ENCODE data around the gene DACH1. TPM values are rescaled to one million over a fixed set of nuclear protein-coding genes. Genes with fewer than 3 reads are reported as not detected.

DACH1 gene
- total RNA-seq, 4 donors from 2014 or later = 0.98 to 1.6 (median 1.0) TPM

DNA sequence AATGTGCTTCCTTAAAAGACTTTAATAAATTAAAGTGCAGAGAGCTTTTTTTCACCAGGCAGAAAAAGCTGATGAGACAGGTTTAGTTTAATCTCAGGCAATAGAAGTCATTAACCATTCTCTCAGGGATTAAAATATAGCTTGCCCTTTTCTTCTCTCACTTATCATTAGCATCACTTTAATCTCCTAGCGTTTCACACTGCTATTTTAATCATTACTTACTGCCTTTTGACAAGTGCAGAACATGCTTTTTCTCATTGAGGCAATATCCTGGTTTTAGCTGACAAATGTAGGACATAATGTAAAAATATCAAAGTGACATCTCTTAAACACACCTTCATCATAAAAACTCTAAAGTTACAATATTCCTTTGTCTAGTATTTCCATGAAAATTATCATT, 94.6 kb downstream of the DACH1 start:
- TF ChIP-seq CTCF (IDR thresholded peaks at IDR 0.05 in 4 of 5, conservative IDR thresholded peaks at IDR 0.05 in 1 of 5) = no peak
- no peak for TF ChIP-seq POLR2A (IDR thresholded peaks at IDR 0.05)
- H3K27me3 ChIP-seq = no peaks in the 10 kb centered on the region
- H3K9me3 ChIP-seq = no peaks in the 10 kb centered on the region
- no peak for ATAC-seq
- H3K27ac ChIP-seq = no peak overlapping the region
- intact Hi-C loops (cut with DNase I; ENCODE audit: low total_unique reads) (no loop called here), in situ Hi-C loops (cut with MboI; ENCODE audit: low sequenced_read_pairs in 4 of 4) (no loop called here)
- DNase-seq = no peak
- no peak overlapping the region for H3K4me3 ChIP-seq
- no peaks in the 10 kb centered on the region for H3K36me3 ChIP-seq
- H3K4me1 ChIP-seq = no peaks in the 10 kb centered on the region

DNA sequence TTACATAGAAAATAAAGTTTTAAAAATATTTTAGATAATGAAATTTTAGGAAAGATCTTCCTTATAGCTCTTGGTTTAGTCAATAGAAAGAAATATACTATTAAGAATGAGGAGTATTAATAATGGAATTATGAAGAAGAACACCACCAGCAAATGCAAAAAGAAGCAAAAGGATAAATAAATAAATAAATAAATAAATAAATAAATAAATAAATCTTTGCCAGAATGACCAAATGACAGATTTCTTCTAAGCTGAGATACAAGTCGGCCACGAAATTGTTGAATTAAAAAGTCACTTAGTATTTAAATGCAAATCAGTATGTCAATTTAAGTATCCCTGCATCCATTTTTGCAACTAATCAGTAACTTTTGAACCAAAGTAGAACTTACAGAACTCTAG, 95.9 kb downstream of the DACH1 start:
- in situ Hi-C loops (cut with MboI; ENCODE audit: low sequenced_read_pairs in 4 of 4) = no loop called here
- H3K4me3 ChIP-seq = no peak overlapping the region
- no peaks in the 10 kb centered on the region for H3K36me3 ChIP-seq
- H3K27me3 ChIP-seq = no peaks in the 10 kb centered on the region
- ATAC-seq = no peak
- intact Hi-C loops (cut with DNase I; ENCODE audit: low total_unique reads) = no loop called here
- no peak overlapping the region for H3K27ac ChIP-seq
- no peaks in the 10 kb centered on the region for H3K4me1 ChIP-seq
- DNase-seq = no peak
- no peaks in the 10 kb centered on the region for H3K9me3 ChIP-seq
- no peak for TF ChIP-seq POLR2A (IDR thresholded peaks at IDR 0.05)
- TF ChIP-seq CTCF (IDR thresholded peaks at IDR 0.05 in 4 of 5, conservative IDR thresholded peaks at IDR 0.05 in 1 of 5) = no peak

GRCh38 chr13:71770710-71771109, 96.3 kb downstream of the DACH1 start:
- TF ChIP-seq CTCF (IDR thresholded peaks at IDR 0.05 in 4 of 5, conservative IDR thresholded peaks at IDR 0.05 in 1 of 5) = no peak
- no peak for TF ChIP-seq POLR2A (IDR thresholded peaks at IDR 0.05)
- H3K27me3 ChIP-seq = no peaks in the 10 kb centered on the region
- in situ Hi-C loops (cut with MboI; ENCODE audit: low sequenced_read_pairs in 4 of 4) (no loop called here), intact Hi-C loops (cut with DNase I; ENCODE audit: low total_unique reads) (no loop called here)
- no peaks in the 10 kb centered on the region for H3K9me3 ChIP-seq
- no peaks in the 10 kb centered on the region for H3K36me3 ChIP-seq
- no peak overlapping the region for H3K27ac ChIP-seq
- no peak for ATAC-seq
- DNase-seq = no peak
- no peaks in the 10 kb centered on the region for H3K4me1 ChIP-seq
- no peak overlapping the region for H3K4me3 ChIP-seq

- H3K27me3 ChIP-seq = no peaks in the 10 kb centered on the region
- no peaks in the 10 kb centered on the region for H3K36me3 ChIP-seq
- ATAC-seq (no peak), DNase-seq (no peak)
- no peaks in the 10 kb centered on the region for H3K4me1 ChIP-seq
- no peak overlapping the region for H3K4me3 ChIP-seq
- no peaks in the 10 kb centered on the region for H3K9me3 ChIP-seq
- TF ChIP-seq POLR2A (IDR thresholded peaks at IDR 0.05) (no peak), CTCF (IDR thresholded peaks at IDR 0.05 in 4 of 5, conservative IDR thresholded peaks at IDR 0.05 in 1 of 5) (no peak)
- in situ Hi-C loops (cut with MboI; ENCODE audit: low sequenced_read_pairs in 4 of 4) = no loop called here
- intact Hi-C loops (cut with DNase I; ENCODE audit: low total_unique reads) = no loop called here
- H3K27ac ChIP-seq = no peak overlapping the region
Observed at GRCh38 chr13:71768881-71769280, 98.1 kb downstream of the DACH1 start.
